GM12878 (cell line): ENCODE results near the gene MOBP. TPM values are rescaled to one million over a fixed set of nuclear protein-coding genes. Genes with fewer than 3 reads are reported as not detected.

Experiments
- ATAC-seq: fragments of 200-7000 bp; cut with Tn5 transposase; 3 replicates; pipeline ENCODE4 v1.9.1; 2020; ENCODE audit warnings: mild to moderate bottlenecking, moderate library complexity
- BruUV-seq: library from RNA; stranded (reverse); fragments of 400-500 nt; replicated peaks from 2 replicates; lab custom pipeline; 2021; lab: Mats Ljungman, UMichigan
- CTCF ChIA-PET: fragments of 300-600 bp; sonication (Branson Sonifier 250); formaldehyde crosslinking; extraction: SDS; loops from one replicate; lab custom pipeline; 2021; ENCODE audit warnings: inconsistent platforms; lab: Yijun Ruan, JAX
- POLR2A ChIA-PET: fragments of 350-600 bp; formaldehyde crosslinking; extraction: SDS; loops from one replicate; lab custom pipeline; 2021; ENCODE audit warnings: inconsistent platforms; lab: Charles Lee
- RAD21 ChIA-PET: fragments of 300-600 bp; sonication (Branson Sonifier 250); formaldehyde crosslinking; loops from one replicate; lab custom pipeline; 2023; ENCODE audit warnings: antibody characterized with exemption; ENCODE audit not compliant: unreplicated experiment; lab: Charles Lee
- SMC1A ChIA-PET: fragments of 300-600 bp; sonication (Branson Sonifier 250); formaldehyde crosslinking; loops from one replicate; lab custom pipeline; 2023; ENCODE audit not compliant: unreplicated experiment, uncharacterized antibody; lab: Charles Lee
- DNase-seq: peaks from one replicate; pipeline ENCODE4 v3.0.0-alpha.2; 2011; ENCODE audit warnings: low read depth, low spot score
- FAIRE-seq: peaks from 3 replicates; lab custom pipeline; 2011; peaks lifted over from hg19 to GRCh38; lab: Jason Lieb, UNC
- H2AFZ ChIP-seq: 2 replicates; pipeline ENCODE4 v1.6.0; 2011; ENCODE audit warnings: low read depth, low read length, control low read depth; ENCODE audit not compliant: control insufficient read depth
- H3K27ac ChIP-seq: 2 replicates; pipeline ENCODE4 v1.5.1; 2011; ENCODE audit warnings: control low read depth; ENCODE audit not compliant: control insufficient read depth, insufficient read depth
- H3K27me3 ChIP-seq, 2 experiments: replicated peaks in 1 of 2; 2 replicates each; pipeline versions ENCODE4 v1.6.0 to v1.6.1; 2011; ENCODE audit warnings: low read length in 1 of 2; ENCODE audit not compliant: control insufficient read depth in 2 of 2, insufficient read depth in 2 of 2
- H3K36me3 ChIP-seq, 2 experiments: 2 replicates each; pipeline ENCODE4 v1.5.1; 2011; ENCODE audit warnings: low read length in 1 of 2; ENCODE audit not compliant: control insufficient read depth in 2 of 2, insufficient read depth in 2 of 2
- H3K4me1 ChIP-seq: 2 replicates; pipeline ENCODE4 v1.6.1; 2011; ENCODE audit warnings: mild to moderate bottlenecking, low read length, moderate library complexity, mixed read lengths; ENCODE audit not compliant: control insufficient read depth, insufficient read depth
- H3K4me2 ChIP-seq: 2 replicates; pipeline ENCODE4 v1.6.0; 2011; ENCODE audit warnings: control low read depth; ENCODE audit not compliant: control insufficient read depth, insufficient read depth
- H3K4me3 ChIP-seq: fragments of 200-600 bp; sonication (generic); 2 replicates; pipeline ENCODE4 v1.5.1; 2016
- H3K79me2 ChIP-seq: 2 replicates; pipeline ENCODE4 v1.6.0; 2011; ENCODE audit warnings: low read length; ENCODE audit not compliant: control insufficient read depth, insufficient read depth
- H3K9ac ChIP-seq: 2 replicates; pipeline ENCODE4 v1.8.0; 2011; ENCODE audit warnings: low read length, control low read depth, mixed read lengths; ENCODE audit not compliant: control insufficient read depth, insufficient read depth
- H3K9me3 ChIP-seq: replicated peaks from 3 replicates; pipeline ENCODE4 v1.5.1; 2011; ENCODE audit warnings: mild to moderate bottlenecking, low read length; ENCODE audit not compliant: control insufficient read depth, insufficient read depth
- H4K20me1 ChIP-seq: 2 replicates; pipeline ENCODE4 v1.6.0; 2011; ENCODE audit not compliant: control insufficient read depth, insufficient read depth
- BHLHE40 ChIP-seq, 2 experiments: fragments of 450-650 bp in 1 of 2; IDR thresholded peaks; 2 replicates each; pipeline ENCODE4 v1.6.1; 2011 to 2017; ENCODE audit warnings: low read depth in 2 of 2, borderline replicate concordance in 1 of 2, improper control_type of control experiment in 1 of 2, low read length in 1 of 2, mild to moderate bottlenecking in 1 of 2
- MTA2 ChIP-seq: fragments of 450-650 bp; IDR thresholded peaks from 2 replicates; pipeline ENCODE4 v1.6.1; 2016; ENCODE audit warnings: low read depth, mild to moderate bottlenecking, moderate library complexity
- RCOR1 ChIP-seq: conservative IDR thresholded peaks from 2 replicates; pipeline ENCODE4 v1.6.1; 2012; ENCODE audit warnings: low read depth, low read length, improper control_type of control experiment
- SREBF1 ChIP-seq: IDR thresholded peaks from 2 replicates; pipeline ENCODE4 v1.6.1; 2012; ENCODE audit warnings: mild to moderate bottlenecking, low read length
- SUZ12 ChIP-seq: fragments of 200-600 bp; sonication (generic); IDR thresholded peaks from one replicate; pipeline ENCODE4 v1.6.1; 2018; ENCODE audit warnings: antibody characterized with exemption, mild to moderate bottlenecking; ENCODE audit not compliant: unreplicated experiment
- WGBS: methylation state at CpG from one replicate; pipeline ENCODE4 v1.1.6; 2016; ENCODE audit warnings: low lambda C conversion rate; ENCODE audit not compliant: insufficient replicate concordance, insufficient coverage; ENCODE audit errors: missing lambda C conversion rate; 5-methylcytosine and 5-hydroxymethylcytosine counted together
- in situ Hi-C: fragments of 300-500 bp; cut with MboI; formaldehyde crosslinking; loops from 9 replicates; pipeline ENCODE4 v1.14.3; 2018; ENCODE audit warnings: mixed read lengths
- intact Hi-C: fragments of 100-400 bp; cut with micrococcal nuclease; formaldehyde crosslinking; loops from one replicate; pipeline ENCODE4 v1.14.2; 2022; ENCODE audit not compliant: unreplicated experiment
- polyA plus RNA-seq, 11 experiments: library from polyadenylated mRNA; depleted of rRNA in 4 of 11; unstranded in 6 of 11; stranded (reverse) in 5 of 11; fragments of >200 nt; fragmentation: Nextera tagmentation in 4 of 11; fragmentation: Illumina TruSeq in 1 of 11; extraction: Ambion mirVana in 4 of 11; extraction: Trizol in 1 of 11; gene quantifications; 1 replicate in 1 of 11; 2 replicates in 10 of 11; pipeline versions ENCODE4 v1.2.1 to v1.2.3, GENCODE V29; 2011 to 2016; ENCODE audit warnings: inconsistent platforms in 2 of 11, missing spikeins in 2 of 11, low read depth in 1 of 11
- total RNA-seq, 4 experiments: library from RNA; depleted of rRNA in 3 of 4; stranded (reverse); fragments of >200 nt in 3 of 4; fragmentation: Illumina TruSeq in 1 of 4; extraction: Trizol in 1 of 4; gene quantifications; 2 replicates each; pipeline versions ENCODE4 v1.2.1 to v1.2.3, GENCODE V29; 2013 to 2021

MOBP gene
- total and polyA plus RNA-seq, 10 of the 15 experiments (the other 5 are each of a cell fraction or from before 2014, with no cell fraction given): 0.04 to 0.09 (median 0.08) TPM; not detected in 5

DNA sequence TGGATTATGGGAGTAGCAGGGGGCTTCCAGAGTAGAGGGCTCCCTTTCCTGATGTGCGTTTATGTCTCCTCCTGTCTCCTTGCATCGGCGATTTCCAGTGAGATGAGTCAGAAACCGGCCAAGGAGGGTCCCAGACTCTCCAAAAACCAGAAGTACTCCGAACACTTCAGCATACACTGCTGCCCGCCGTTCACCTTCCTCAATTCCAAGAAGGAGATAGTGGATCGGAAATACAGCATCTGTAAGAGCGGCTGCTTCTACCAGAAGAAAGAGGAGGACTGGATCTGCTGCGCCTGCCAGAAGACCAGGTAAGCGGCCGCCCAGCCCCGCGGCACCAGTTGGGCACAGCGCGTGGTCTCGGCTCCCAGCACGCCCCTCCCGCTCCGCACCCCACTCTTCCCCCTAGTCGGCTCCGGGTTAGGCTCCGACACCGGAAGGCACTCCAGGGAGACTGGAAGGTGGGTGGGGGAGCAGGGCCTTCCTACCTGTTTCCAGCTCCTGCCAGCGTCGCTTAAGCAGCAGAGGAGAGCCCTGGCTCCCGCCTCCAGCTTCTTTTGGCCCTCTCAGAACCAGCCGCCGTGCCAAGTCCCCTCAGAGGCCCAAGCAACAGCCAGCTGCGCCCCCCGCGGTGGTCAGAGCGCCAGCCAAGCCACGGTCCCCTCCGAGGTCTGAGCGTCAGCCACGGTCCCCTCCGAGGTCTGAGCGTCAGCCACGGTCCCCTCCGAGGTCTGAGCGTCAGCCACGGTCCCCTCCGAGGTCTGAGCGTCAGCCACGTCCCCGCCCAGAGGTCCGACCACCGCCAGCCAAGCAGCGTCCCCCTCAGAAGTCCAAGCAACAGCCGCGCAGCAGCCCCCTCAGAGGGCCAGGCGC lies 34.7 kb downstream of the MOBP start:
- WGBS: 26% methylated on average over 51 of the region's 53 CpGs
- Histone ChIP-seq H3K4me1 (no peaks in the 10 kb centered on the region), H3K9me3 (no peaks in the 10 kb centered on the region), H3K4me2 (no peak overlapping the region), H3K27ac (no peak overlapping the region), H3K36me3 (no peaks in the 10 kb centered on the region), H3K4me3 (no peak overlapping the region), H3K79me2 (no peaks in the 10 kb centered on the region), H2AFZ (no peak overlapping the region), H4K20me1 (no peaks in the 10 kb centered on the region), H3K9ac (no peak overlapping the region), H3K27me3 (peaks cover 0 to 14% of the 10 kb centered on the region in 2 experiments)
- intact Hi-C loops: no loop called here
- DNase-seq (no peak), ATAC-seq (no peak), FAIRE-seq (no peak)
- ChIA-PET SMC1A (no interaction called here), CTCF (no interaction called here), POLR2A (no interaction called here), RAD21 (no interaction called here)
- TF ChIP-seq BHLHE40 (IDR thresholded peaks at IDR 0.05; ENCODE audit: borderline replicate concordance in 1 of 2, low read depth in 2 of 2, low read length in 1 of 2) (no peak), SUZ12 (peak; percentile 37)
- in situ Hi-C loops: no loop called here
- BruUV-seq: no TSS peak

DNA sequence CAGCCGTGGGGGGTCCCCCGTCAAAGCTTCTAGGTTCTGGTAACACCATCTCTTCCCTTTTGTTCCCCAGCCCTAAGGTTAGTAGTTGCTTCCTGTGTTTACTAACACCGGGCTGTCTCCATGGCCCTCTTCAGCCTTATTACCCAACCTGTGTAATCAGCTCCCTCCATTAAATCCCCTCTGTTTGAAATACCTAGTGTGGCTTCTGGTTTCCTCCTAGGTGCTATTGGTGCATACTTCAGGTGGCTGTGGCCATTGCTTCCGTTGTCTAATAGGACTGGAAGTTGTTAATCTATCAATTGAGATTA lies 35.3 kb downstream of the MOBP start:
- H3K9ac ChIP-seq: no peak overlapping the region
- no TSS peak for BruUV-seq
- H3K27me3 ChIP-seq: peaks cover 0 to 14% of the 10 kb centered on the region in 2 experiments
- H3K4me3 ChIP-seq: no peak overlapping the region
- DNase-seq (no peak), ATAC-seq (no peak), FAIRE-seq (no peak)
- intact Hi-C loops (no loop called here), in situ Hi-C loops (no loop called here)
- H3K36me3 ChIP-seq: no peaks in the 10 kb centered on the region
- no peaks in the 10 kb centered on the region for H3K9me3 ChIP-seq
- ChIA-PET CTCF (no interaction called here), SMC1A (no interaction called here), RAD21 (no interaction called here)
- no peaks in the 10 kb centered on the region for H4K20me1 ChIP-seq
- H3K4me2 ChIP-seq: no peak overlapping the region
- no peak overlapping the region for H3K27ac ChIP-seq
- 36% methylated on average over 4 of the region's 4 CpGs for WGBS
- no peak overlapping the region for H2AFZ ChIP-seq
- no peak for TF ChIP-seq MTA2
- TF ChIP-seq SREBF1: no peak
- TF ChIP-seq RCOR1: no peak
- TF ChIP-seq, all 136 proteins: peak for 0
- no peaks in the 10 kb centered on the region for H3K79me2 ChIP-seq
- POLR2A ChIA-PET: no interaction called here
- H3K4me1 ChIP-seq: no peaks in the 10 kb centered on the region
